ENCODE measurements around the gene EFS.

- TF ChIP-seq POLR2AphosphoS5 (IDR thresholded peaks at IDR 0.05) (no peak), CTCF (IDR thresholded peaks at IDR 0.05) (no peak), POLR2A (IDR thresholded peaks at IDR 0.05) (no peak), EP300 (IDR thresholded peaks at IDR 0.05) (no peak)
These were observed 16.9 kb upstream of the EFS start for GRCh38 chr14:23381871-23382270.

Data from gastroesophageal sphincter (tissue), 3 donors.